Superior temporal gyrus (tissue), 1 donor: ENCODE data around the gene BMERB1.
"Not testable (repeated sequence)": the region's sequence is repeated elsewhere in the genome, so short reads cannot be mapped to it uniquely, and the experiment has no call there.

Experiments
- DNase-seq: peaks from one replicate; pipeline ENCODE4 v3.0.0-alpha.2; 2016; ENCODE audit errors: extremely low spot score

BMERB1 gene

DNA sequence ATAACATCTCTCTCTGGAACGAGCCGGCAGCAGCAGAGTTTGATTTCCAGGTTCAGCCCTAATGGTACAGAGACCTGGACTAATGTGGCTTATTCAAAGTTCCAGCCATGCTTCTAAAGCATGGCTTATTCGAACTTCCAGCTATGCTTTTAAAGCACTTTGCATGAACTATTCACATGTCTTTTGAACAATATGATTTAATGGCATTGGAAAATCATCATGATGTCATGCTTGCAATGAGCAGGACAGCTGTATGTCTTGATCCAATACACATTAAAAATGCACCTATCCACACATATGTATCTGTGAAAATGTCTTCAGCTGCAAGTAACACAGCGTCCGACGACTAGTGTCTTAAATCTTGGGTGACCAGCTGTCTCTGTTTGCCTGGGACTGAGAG is 122.9 kb downstream of the BMERB1 start:
- no peak for DNase-seq

DNA sequence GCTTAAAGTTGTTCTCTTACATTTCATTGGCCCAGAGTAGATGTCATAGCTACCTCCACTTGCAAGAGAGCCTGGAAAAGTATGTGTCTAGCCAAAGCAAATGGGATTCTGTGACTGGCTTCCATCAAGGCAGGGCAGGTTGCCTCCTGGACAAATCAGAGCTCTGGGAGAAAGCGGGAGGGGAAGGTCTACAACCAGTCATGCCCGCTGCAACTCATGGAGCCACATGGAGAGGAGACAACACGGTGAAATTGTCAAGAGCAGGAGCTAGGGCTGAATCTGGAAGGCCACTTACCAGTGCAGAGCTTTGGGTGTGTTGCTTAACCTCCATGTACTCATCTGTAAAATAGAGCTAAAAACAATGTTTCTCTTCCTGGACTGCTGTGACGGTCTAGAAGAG is 124.8 kb downstream of the BMERB1 start:
- no peak for DNase-seq

DNA sequence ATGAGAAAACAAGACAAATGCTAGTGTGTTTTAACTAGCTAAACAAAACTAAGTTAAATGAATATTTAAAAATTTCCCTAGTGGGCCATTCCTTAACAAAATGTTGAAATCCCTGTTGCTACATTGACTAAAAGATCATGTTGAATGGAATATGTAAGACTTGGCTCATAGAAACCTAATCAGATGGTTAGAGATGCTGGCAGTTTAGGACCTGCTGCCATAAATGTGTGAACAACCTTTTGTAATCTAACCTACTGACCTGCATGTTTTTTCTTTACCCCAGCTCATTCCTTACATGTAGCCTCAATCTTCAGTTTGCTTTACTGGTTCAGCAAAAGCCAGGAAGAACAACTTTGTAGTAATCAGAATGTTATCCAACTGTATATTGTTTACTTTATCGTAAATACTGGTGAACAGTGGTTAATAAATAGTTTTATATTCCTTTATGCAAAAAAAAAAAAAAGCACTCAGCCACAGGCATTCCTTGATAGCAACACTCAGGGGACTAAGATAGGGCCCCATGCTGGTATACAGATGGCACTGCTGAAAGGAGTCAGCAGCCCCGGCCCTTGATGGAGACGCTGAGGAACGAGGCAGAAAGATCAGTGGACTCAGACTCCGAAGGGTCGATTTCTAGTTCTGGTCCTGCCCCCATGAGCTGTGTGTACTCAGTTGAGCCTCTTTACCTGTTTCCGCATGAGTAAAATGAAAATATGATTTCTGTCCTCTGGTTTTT is 130.4 kb downstream of the BMERB1 start:
- DNase-seq: no peak

DNA sequence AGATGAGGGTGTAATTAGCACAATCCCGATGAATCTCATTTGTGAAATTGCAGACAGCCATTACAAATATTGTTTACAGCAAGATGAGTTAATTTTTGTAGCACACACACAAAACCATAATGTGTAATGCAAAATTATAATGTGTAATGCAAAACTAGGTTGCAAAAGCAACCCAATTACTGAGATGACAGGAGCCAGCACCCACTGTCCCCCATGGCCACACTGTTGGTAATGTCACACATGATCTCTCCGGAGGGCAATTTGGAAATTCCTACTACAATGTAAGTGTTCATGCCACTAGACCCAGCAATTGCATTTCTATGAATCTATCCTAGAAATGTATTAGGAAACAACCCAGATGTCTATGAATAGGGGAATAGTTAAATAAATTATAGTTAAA is 131.7 kb downstream of the BMERB1 start:
- DNase-seq: no peak

DNA sequence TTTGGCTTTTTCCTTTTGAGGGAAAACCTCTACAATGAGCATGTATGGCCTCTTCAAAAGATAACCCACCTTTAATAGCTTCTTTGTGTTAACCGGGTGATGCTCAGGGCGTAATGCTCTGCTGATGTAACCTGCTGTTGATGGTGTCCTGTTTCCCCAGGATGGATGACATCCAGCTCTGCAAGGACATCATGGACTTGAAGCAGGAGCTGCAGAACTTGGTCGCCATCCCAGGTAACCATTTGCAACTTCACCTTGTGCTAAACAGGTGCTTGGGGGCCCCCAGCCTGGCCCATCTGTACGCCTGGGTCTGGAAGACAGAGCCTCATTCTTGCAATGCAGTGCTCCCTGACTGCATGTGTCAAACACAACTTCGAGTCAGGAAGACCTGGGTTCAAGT is 133.4 kb downstream of the BMERB1 start:
- no peak for DNase-seq

DNA sequence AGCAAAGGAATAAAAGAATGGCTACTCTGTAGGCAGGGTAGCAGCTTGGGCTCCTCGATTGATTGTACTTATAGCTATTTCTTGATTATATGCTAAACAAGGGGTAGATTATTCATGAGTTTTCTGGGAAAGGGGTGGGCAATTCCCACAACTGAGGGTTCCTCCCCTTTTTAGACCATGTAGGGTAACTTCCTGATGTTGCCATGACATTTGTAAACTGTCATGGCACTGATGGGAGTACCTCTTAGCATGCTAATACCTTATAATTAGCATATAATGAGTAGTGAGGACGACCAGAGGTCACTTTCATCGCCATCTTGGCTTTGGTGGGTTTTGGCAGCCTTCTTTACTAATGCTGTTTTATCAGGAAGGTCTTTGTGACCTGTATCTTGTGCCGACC is 136.3 kb downstream of the BMERB1 start:
- not testable (repeated sequence) for DNase-seq

DNA sequence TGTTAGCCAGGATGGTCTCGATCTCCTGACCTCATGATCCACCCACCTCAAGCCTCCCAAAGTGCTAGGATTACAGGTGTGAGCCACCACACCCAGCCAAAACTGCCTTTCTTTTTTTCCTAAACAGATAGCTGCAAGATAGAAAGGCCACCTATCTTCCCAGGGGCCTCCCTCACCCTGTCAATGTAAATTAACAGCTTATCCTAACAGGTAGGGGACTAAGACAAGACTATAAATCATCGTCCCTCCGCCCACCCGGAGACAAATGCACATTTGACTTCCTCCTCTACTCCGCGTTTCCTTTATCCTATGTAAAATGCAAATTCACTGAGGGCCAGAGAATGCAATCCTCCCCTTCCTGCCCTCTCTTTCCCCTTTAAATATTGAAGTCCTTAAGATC is 137.2 kb downstream of the BMERB1 start:
- no peak for DNase-seq

DNA sequence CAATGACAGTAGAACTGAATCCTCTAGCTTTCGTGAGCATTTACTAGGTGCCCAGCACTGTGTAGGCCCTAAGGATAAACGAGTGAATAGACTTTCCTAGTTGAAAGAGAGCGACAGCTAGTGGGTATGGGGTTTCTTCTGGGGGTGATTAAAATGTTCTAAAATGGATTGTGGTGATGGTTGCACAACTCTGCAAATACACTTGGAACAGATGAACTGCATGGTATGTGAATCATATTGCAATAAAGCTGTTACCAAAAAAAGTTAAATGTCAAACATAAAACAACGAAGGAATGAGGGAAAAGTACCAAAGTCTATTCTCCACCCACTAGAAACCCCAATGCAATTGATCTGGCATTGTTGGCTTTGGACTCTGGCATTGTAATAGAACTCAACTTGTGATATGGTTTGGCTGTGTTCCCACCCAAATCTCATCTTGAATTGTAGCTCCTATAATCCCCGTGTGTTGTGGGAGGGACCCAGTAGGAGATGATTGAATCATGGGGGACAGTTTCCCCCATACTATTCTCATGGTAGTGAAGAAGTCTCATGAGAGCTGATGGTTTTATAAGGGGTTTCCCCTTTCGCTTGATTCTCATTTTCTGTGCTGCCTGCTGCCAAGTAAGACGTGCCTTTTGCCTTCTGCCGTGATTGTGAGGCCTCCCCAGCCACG is 138.1 kb downstream of the BMERB1 start:
- no peak for DNase-seq

DNA sequence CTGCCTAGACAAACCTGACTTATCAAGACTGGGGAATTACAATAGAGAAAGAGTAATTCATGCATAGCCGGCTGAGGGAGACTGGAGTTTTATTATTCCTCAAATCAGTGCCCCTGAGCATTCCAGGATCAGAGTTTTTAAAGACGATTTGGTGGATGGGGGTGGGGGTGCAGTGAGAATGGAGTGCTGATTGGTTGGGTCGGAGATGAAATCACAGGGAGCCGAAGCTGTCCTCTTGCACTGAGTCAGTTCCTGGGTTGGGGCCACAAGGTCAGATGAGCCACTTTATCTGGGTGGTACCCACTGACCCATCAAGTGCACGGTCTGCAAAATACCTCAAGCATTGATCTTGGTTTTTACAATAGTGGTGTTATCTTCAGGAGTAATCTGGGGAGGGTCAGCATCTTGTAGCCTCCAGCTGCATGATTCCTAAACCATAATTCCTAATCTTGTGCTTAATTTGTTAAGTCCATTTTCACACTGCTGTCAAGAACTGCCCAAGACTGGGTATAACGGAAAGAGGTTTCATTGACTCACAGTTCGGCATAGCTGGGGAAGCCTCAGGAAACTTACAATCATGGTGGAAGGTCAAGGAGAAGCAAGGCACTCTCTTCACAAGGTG is 139.0 kb downstream of the BMERB1 start:
- DNase-seq: no peak

DNA sequence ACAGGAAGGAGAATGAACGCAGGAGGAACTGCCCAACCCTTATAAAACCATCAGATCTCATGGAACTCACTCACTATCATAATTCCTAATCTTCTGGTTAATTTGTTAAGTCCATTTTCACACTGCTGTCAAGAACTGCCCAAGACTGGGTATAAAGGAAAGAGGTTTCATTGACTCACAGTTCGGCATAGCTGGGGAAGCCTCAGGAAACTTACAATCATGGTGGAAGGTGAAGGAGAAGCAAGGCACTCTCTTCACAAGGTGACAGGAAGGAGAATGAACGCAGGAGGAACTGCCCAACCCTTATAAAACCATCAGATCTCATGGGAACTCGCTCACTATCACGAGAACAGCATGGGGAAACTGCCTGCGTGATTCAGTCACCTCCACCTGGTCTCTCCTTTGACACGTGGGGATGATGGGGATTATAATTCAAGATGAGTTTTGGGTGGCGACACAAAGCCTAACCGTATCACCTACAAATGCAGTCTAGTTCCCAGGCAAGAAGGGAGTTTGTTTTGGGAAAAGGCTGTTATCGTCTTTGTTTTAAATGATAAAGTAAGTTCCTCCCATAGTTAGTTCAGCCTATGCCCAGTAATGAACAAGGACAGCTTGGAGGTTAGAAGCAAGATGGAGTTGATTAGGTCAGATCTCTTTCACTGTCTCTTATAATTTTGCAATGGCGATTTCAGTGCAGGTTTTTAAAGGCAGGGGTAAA is 139.7 kb downstream of the BMERB1 start:
- not testable (repeated sequence) for DNase-seq

DNA sequence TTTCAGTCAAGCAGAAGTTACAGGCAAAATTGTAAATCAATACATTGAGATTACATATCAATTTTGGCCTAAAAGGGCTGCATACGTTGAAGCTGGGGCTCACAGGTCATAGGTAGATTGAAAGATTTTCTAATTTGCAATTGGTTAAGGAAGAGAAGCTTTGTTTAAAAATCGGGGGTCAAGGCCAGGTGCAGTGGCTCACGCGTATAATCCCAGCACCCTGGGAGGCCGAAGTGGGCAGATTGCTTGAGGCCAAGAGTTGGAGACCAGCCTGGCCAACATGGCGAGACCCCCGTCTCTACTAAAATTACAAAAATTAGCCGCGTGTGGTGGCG is 140.2 kb downstream of the BMERB1 start:
- DNase-seq: no peak

DNA sequence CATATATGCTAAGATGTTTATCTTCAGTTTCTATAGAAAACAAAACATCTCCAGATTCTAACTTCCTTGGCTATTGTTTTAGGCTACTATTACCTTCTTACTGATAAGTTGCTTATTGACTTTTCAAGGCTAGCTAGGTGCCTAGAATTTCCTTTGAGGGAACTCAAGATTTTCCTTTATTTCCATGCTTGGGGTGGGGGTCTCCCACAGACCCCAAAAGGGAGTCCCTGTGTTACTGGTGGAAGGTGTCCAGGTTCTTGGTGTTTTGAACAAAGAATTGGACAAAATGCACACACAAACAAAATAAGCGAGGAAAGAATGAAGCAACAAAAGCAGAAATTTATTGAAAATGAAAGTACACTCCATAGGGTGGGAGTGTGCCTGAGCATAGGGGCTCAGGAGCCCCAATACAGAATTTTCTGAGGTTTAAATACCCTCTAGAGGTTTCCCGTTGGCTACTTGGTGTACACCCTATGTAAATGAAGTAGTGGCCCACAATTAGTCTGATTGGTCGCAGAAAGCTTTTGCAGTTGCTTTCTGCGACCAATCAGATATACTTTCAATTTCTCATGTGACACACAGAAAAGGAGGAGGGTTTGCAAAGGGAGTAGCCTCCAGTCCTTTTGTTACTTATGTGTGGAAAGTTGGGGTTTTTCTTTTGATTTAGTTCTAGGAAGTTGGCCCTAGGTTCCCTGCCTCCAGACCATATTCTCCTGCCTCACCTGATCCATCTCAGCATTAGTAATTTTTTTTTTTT is 141.1 kb downstream of the BMERB1 start:
- no peak for DNase-seq

DNA sequence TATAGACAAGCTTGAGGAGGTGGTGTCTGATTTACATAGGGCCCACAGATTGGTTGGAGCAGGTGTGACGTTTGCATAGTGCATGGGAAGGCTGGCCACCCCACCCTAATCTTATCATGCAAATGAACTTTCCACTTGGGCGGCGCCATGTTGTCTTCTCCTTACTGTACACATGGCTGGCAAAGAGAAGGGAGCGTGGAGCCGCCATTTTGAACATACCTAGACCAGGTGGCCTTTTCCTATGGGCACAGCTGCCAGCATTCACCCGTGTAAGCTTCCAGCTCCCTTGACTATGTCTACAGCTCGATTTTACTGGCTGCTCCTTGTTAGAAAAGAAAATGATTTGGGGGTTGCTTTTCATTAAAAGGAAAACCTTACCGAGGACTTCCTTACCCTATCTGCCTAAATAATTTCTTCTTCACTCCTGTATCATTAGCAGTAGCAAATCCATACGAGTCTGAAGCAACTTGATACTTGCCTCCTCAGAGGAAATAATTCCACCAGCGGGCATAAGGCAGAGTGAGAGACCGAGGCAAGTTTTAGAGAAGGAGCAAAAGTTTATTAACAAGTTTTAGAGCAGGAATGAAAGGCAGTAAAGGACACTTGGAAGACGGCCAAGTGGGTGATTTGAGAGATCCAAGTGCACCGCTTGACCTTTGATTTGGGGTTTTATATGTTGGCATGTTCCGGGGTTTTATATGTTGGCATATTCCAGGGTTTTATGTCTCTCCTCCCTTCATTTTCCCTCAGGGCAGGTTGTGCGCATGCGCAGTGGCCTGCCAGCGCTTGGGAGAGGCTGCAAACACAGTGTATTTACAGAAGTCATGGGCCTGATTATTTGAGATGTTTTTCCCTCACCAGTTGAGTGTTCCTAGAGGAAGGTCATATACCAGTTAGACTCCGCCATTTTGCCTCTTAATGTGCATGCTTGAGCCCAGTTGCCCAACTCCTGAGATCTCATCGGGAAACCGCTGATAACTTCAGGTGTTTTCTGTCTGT is 142.9 kb downstream of the BMERB1 start:
- DNase-seq: no peak

DNA sequence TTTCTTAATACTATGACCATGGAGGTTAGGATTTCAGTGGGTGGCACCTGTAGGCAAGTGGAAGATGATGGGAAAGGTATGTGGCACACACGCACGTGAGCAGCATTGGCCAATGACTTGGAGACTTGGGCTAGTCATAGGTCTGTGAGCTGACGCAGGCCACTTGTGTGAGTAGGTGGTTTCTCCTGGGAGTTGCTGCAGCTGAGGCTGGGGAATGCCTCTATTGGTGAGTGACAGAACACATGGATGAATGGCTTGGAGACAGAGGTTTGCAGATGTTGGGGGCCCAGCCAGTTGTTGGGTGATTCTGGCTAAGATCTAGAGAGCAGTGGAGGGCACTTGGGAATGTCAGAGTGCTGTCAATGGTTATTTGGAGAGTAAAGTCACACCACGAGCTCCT is 144.4 kb downstream of the BMERB1 start:
- DNase-seq: no peak

DNA sequence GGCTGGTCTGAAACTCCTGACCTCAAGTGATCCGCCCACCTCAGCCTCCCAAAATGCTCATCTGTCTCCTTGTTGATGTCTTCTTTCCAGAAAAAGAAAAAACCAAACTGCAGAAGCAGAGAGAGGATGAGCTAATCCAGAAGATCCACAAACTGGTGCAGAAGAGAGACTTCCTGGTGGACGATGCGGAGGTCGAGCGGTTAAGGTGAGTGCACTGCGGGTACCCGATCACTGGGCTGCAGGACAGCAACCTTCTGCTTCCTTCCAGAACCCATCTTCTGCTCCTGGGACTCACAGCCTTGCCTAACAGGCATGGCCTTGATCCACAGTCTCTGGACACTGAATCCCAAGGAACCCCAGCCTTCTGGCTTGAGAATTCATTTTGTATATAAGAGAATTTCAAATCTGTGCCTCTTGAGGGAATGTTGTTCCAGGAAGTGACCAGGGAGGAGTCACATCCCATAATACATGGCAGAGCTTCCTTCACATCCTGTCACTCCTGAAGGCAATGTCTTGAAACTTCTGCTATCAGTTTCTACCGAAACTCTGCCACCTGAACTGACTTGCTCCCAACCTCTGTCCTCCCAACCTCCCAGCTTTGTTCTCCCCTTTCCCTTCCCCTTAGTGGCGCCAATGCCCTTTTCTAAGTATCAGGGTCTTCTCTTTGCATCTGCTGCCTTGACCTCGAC is 146.9 kb downstream of the BMERB1 start:
- DNase-seq: no peak

DNA sequence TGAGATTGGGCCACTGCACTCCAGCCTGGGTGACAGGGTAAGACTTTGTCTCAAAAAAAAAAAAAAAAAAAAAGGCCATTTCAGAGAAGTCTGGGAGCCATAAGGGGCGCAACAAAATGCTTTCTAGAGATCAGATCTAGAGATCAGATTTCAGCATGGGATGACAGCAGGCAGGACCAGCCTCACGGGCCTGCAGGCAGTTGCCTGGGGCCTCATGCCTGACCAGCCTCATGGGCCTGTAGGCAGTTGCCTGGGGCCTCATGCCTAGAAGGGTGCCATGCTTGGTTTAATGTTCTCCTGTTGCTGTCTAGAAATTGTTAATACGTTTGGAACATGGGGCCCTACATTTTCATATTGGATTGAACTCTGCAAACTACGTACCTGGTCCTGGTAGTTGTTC is 149.1 kb downstream of the BMERB1 start:
- no peak for DNase-seq

DNA sequence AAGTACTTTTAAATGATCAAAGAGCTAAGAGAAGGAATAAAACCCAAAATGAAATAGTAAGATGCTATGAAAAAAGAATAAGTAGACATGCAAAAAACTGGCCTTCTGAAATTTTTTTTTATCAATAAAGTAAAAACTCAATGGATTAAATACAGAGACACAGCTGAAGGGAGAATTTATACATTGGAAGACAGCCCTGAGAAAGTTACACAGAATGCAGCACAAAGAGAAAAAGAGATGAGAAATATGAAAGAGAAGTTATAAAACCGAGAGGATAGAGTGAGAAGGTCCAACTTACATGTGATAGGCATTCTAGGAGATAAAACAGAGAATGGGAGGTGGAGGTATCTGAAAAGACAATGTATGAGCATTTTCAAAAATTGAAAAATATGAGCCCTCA is 151.6 kb downstream of the BMERB1 start:
- no peak for DNase-seq

DNA sequence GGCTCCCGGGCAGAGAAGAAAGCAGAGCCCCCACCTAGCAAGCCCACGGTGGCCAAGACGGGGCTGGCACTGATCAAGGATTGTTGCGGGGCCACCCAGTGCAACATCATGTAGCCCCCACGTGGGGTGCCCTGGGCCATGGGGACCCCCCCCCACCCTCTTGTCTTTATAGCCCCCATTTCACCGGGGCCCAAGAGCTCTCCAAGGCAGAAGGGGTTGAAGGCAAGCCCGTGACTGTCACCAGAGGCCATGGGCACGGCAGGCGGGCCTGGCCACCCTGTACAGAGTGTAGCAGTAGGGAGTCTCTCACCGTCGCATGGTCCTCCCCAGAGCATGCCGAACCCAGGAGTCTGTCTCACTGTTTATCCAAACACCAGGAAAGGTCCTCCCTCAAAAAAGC is 152.3 kb downstream of the BMERB1 start:
- no peak for DNase-seq

DNA sequence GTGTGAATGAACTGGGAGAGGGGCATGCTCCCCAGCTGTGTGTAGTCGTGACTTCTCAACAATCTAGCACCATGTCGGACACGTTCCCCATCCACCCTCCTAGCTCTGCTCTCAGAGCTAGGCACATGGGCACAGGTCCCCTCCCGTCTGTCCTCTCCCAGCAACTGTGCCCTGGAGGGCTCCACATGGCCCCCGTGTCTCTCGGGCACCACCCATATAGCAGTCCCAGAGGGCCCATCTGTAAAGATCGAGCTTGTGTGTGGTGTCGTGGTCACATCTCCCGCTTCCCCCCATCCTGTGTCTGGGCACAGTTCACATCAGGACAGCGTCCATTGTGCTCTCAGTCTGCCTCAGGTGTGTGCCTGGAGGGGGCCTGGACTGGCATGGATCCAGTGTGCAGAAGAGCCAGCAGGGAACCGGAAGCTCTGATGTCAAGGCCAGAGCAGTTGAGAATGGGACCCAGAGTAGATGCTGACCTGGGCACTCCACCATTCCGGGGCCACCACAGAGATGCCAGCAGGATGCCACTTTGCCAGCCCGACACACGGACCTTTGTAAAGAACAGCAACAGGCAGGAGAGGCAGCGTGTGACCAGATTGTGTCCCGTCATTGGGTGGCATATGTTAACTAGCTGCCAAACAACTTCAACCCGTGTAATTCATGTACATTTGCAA is 152.9 kb downstream of the BMERB1 start:
- DNase-seq: no peak

DNA sequence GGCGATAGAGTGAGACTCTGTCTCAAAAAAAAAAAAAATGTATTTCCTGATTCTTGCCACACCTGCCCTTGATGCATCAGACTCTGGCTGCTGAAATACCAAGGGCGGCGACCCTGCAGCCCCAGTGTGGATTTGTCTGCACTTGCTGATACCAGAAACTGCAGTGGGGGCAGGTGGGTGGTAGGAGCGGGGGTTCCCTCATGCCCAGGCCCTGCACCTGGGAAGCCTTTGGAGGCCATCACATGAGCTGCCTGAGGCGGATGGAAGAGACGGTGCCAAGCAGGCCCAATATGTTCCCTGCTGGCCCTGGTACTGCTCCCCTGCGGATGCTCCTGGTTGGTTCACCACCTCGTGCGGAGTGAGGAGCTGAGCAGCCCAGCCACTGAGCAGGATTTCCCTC is 157.9 kb downstream of the BMERB1 start:
- no peak for DNase-seq
